H9 (cell line): ENCODE measurements around the gene TCEA3. TPM values are rescaled to one million over a fixed set of nuclear protein-coding genes. Genes with fewer than 3 reads are reported as not detected.

ENCODE experiments used
- DNase-seq: peaks from one replicate; pipeline ENCODE4 v3.0.0-alpha.2; 2017
- H2AFZ ChIP-seq: one replicate; pipeline ENCODE4 v1.6.1; 2013; ENCODE audit warnings: mild to moderate bottlenecking, low read length, control low read depth, moderate library complexity
- H2AK5ac ChIP-seq: 2 replicates; pipeline ENCODE4 v1.6.1; 2013; ENCODE audit warnings: low read length, control low read depth, mixed read lengths; ENCODE audit not compliant: insufficient read length
- H2BK120ac ChIP-seq: one replicate; pipeline ENCODE4 v1.6.1; 2013; ENCODE audit warnings: low read depth, mild to moderate bottlenecking, low read length, control low read depth, inconsistent platforms; ENCODE audit not compliant: poor library complexity, severe bottlenecking
- H2BK12ac ChIP-seq: 2 replicates; pipeline ENCODE4 v1.6.1; 2013; ENCODE audit warnings: low read length, control low read depth, mixed read lengths, low read depth; ENCODE audit not compliant: insufficient read length
- H2BK15ac ChIP-seq: 2 replicates; pipeline ENCODE4 v1.6.1; 2013; ENCODE audit warnings: low read depth, low read length, control low read depth
- H2BK20ac ChIP-seq: one replicate; pipeline ENCODE4 v1.6.1; 2013; ENCODE audit warnings: low read depth, mild to moderate bottlenecking, low read length, control low read depth, inconsistent platforms; ENCODE audit not compliant: poor library complexity, severe bottlenecking
- H2BK5ac ChIP-seq: 2 replicates; pipeline ENCODE4 v1.6.1; 2013; ENCODE audit warnings: low read length, control low read depth, mixed read lengths; ENCODE audit not compliant: insufficient read length
- H3K14ac ChIP-seq: 2 replicates; pipeline ENCODE4 v1.6.1; 2013; ENCODE audit warnings: low read length, control low read depth; ENCODE audit not compliant: insufficient read depth
- H3K18ac ChIP-seq: 2 replicates; pipeline ENCODE4 v1.6.1; 2013; ENCODE audit warnings: low read depth, mild to moderate bottlenecking, mixed read lengths, low read length, control low read depth; ENCODE audit not compliant: insufficient read length
- H3K23ac ChIP-seq: 2 replicates; pipeline ENCODE4 v1.6.1; 2013; ENCODE audit warnings: low read length, control low read depth, mixed read lengths, low read depth; ENCODE audit not compliant: insufficient read length
- H3K23me2 ChIP-seq: 2 replicates; pipeline ENCODE4 v1.6.1; 2013; ENCODE audit warnings: low read depth, mild to moderate bottlenecking, mixed read lengths, low read length, control low read depth; ENCODE audit not compliant: insufficient read length, poor library complexity, severe bottlenecking
- H3K27ac ChIP-seq: 2 replicates; pipeline ENCODE4 v1.5.1; 2013; ENCODE audit warnings: low read length, control low read depth, mixed read lengths, low read depth; ENCODE audit not compliant: insufficient read length
- H3K27me3 ChIP-seq: 2 replicates; pipeline ENCODE4 v1.6.1; 2013; ENCODE audit warnings: low read length, control low read depth, inconsistent platforms; ENCODE audit not compliant: insufficient read depth
- H3K4ac ChIP-seq: 2 replicates; pipeline ENCODE4 v1.6.1; 2013; ENCODE audit warnings: low read depth, mild to moderate bottlenecking, control low read depth, inconsistent platforms, low read length, moderate library complexity
- H3K4me1 ChIP-seq: 2 replicates; pipeline ENCODE4 v1.6.1; 2013; ENCODE audit warnings: low read length, control low read depth, inconsistent platforms; ENCODE audit not compliant: insufficient read depth
- H3K4me2 ChIP-seq: 2 replicates; pipeline ENCODE4 v1.6.1; 2013; ENCODE audit warnings: low read length, control low read depth, mixed read lengths; ENCODE audit not compliant: insufficient read length, insufficient read depth
- H3K56ac ChIP-seq: 2 replicates; pipeline ENCODE4 v1.6.1; 2013; ENCODE audit warnings: low read depth, mild to moderate bottlenecking, mixed read lengths, low read length, control low read depth; ENCODE audit not compliant: insufficient read length
- H3K79me1 ChIP-seq: 2 replicates; pipeline ENCODE4 v1.6.1; 2013; ENCODE audit warnings: low read depth, mild to moderate bottlenecking, moderate library complexity, low read length, control low read depth, inconsistent platforms; ENCODE audit not compliant: insufficient read depth, poor library complexity, severe bottlenecking
- H3K79me2 ChIP-seq: 2 replicates; pipeline ENCODE4 v1.6.1; 2013; ENCODE audit warnings: low read length, control low read depth, inconsistent platforms; ENCODE audit not compliant: insufficient read depth
- H3K9ac ChIP-seq: 2 replicates; pipeline ENCODE4 v1.6.1; 2013; ENCODE audit warnings: low read length, control low read depth, mixed read lengths; ENCODE audit not compliant: insufficient read length; ENCODE audit errors: extremely low read depth
- H3K9me3 ChIP-seq: one replicate; pipeline ENCODE4 v1.6.1; 2013; ENCODE audit warnings: low read depth, low read length, inconsistent platforms; ENCODE audit not compliant: control insufficient read depth
- H3T11ph ChIP-seq: one replicate; pipeline ENCODE4 v1.6.1; 2013; ENCODE audit warnings: mild to moderate bottlenecking, low read length, control low read depth, inconsistent platforms
- H4K20me1 ChIP-seq: one replicate; pipeline ENCODE4 v1.6.1; 2013; ENCODE audit not compliant: control insufficient read depth, insufficient read length, insufficient read depth
- H4K5ac ChIP-seq: 2 replicates; pipeline ENCODE4 v1.6.1; 2013; ENCODE audit warnings: low read depth, mild to moderate bottlenecking, mixed read lengths, low read length, control low read depth; ENCODE audit not compliant: insufficient read length
- H4K8ac ChIP-seq: replicated peaks from 2 replicates; pipeline ENCODE4 v1.6.1; 2013; ENCODE audit warnings: low read length, control low read depth, mixed read lengths, low read depth; ENCODE audit not compliant: insufficient read length
- H4K91ac ChIP-seq: 2 replicates; pipeline ENCODE4 v1.6.1; 2013; ENCODE audit warnings: low read depth, mild to moderate bottlenecking, moderate library complexity, mixed read lengths, low read length, control low read depth; ENCODE audit not compliant: insufficient read length
- H3K27ac Mint-ChIP-seq, 3 experiments: 2 replicates in 2 of 3; 3 replicates in 1 of 3; pipeline ENCODE4 v1.8.0; 2020 to 2021; ENCODE audit warnings: mixed read lengths in 3 of 3, mild to moderate bottlenecking in 1 of 3, moderate library complexity in 1 of 3
- H3K27me3 Mint-ChIP-seq: 2 replicates; pipeline ENCODE4 v1.8.0; 2021; ENCODE audit warnings: low read depth, mild to moderate bottlenecking, moderate library complexity, mixed read lengths
- H3K36me3 Mint-ChIP-seq, 3 experiments: 2 replicates in 2 of 3; 3 replicates in 1 of 3; pipeline ENCODE4 v1.8.0; 2020 to 2021; ENCODE audit warnings: low read depth in 3 of 3, mixed read lengths in 3 of 3; ENCODE audit not compliant: insufficient read depth in 1 of 3
- H3K4me1 Mint-ChIP-seq, 2 experiments: 2 replicates each; pipeline ENCODE4 v1.8.0; 2020; ENCODE audit warnings: mixed read lengths in 2 of 2
- H3K4me3 Mint-ChIP-seq, 2 experiments: 2 replicates in 1 of 2; 3 replicates in 1 of 2; pipeline ENCODE4 v1.8.0; 2020 to 2021; ENCODE audit warnings: mild to moderate bottlenecking in 2 of 2, mixed read lengths in 2 of 2, moderate library complexity in 1 of 2
- H3K9me3 Mint-ChIP-seq, 2 experiments: 2 replicates in 1 of 2; 3 replicates in 1 of 2; pipeline ENCODE4 v1.8.0; 2020; ENCODE audit warnings: mild to moderate bottlenecking in 2 of 2, mixed read lengths in 2 of 2, moderate library complexity in 1 of 2
- WGBS: extraction: QIAGEN DNeasy Blood & Tissue Kit; methylation state at CpG from one replicate; pipeline ENCODE4 v1.1.7; 2013; ENCODE audit warnings: missing lambda C conversion rate, low lambda C conversion rate, mixed read lengths; ENCODE audit not compliant: insufficient read length; ENCODE audit errors: extremely low coverage; 5-methylcytosine and 5-hydroxymethylcytosine counted together
- total RNA-seq: library from RNA; stranded (reverse); gene quantifications from 2 replicates; pipeline ENCODE4 v1.2.1, GENCODE V29; 2021
- TF ChIP-seq, protein P1 (sequence below): fragments of 200-600 bp; sonication (generic); conservative IDR thresholded peaks from 3 replicates; pipeline ENCODE4 v1.8.0; 2021; ENCODE audit warnings: antibody characterized with exemption, mild to moderate bottlenecking

The TCEA3 gene
- total RNA-seq, 1 experiment from 2014 or later = 0.37 TPM

DNA sequence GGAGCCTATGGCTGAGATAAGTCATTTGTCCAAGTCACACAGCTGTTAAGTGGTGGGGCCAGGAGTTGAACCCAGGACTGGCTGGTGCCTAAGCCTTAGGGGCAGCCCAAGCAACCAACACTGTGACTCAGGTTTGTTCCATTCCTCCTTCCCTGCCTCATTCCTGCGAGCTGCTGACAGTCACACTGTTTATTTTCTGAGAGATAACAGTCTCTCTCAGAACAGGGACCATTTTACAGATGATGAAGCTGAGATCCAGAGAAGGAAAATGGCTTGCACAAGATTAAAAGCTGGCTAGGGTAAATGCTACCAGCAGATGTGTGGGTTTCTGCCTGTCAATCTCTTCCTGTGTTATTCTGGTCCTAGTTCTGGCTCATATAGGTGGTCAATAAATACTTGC is 24.3 kb upstream of the TCEA3 start:
- Histone ChIP-seq H2BK15ac (no peak overlapping the region), H3K79me1 (no peaks in the 10 kb centered on the region), H3K4ac (no peak overlapping the region), H3K27ac (no peak overlapping the region), H3K9ac (no peak overlapping the region), H2AFZ (no peak overlapping the region), H3K79me2 (no peaks in the 10 kb centered on the region), H2BK5ac (no peak overlapping the region), H4K91ac (no peak overlapping the region), H3K9me3 (no peaks in the 10 kb centered on the region), H2BK12ac (no peak overlapping the region), H3K4me1 (no peaks in the 10 kb centered on the region), H4K8ac (no peak overlapping the region), H3K23me2 (no peaks in the 10 kb centered on the region), H3T11ph (no peak overlapping the region), H3K4me2 (no peak overlapping the region), H3K56ac (no peak overlapping the region), H3K27me3 (no peaks in the 10 kb centered on the region), H2BK20ac (no peak overlapping the region), H3K18ac (no peak overlapping the region), H2AK5ac (no peak overlapping the region), H2BK120ac (no peak overlapping the region), H4K5ac (no peak overlapping the region), H3K14ac (no peak overlapping the region), H4K20me1 (no peaks in the 10 kb centered on the region), H3K23ac (no peak overlapping the region)
- peaks cover 0 to 16% (median 3%) of the 10 kb centered on the region in 3 experiments; a peak in 5 of 7 replicates for H3K36me3 Mint-ChIP-seq
- no peak overlapping the region for H3K27ac Mint-ChIP-seq
- no peaks in the 10 kb centered on the region for H3K27me3 Mint-ChIP-seq
- H3K9me3 Mint-ChIP-seq = no peaks in the 10 kb centered on the region
- DNase-seq = no peak
- H3K4me1 Mint-ChIP-seq = no peaks in the 10 kb centered on the region
- WGBS = no CpG with 5 or more reads among the region's 1 CpG
- TF ChIP-seq, protein P1, sequence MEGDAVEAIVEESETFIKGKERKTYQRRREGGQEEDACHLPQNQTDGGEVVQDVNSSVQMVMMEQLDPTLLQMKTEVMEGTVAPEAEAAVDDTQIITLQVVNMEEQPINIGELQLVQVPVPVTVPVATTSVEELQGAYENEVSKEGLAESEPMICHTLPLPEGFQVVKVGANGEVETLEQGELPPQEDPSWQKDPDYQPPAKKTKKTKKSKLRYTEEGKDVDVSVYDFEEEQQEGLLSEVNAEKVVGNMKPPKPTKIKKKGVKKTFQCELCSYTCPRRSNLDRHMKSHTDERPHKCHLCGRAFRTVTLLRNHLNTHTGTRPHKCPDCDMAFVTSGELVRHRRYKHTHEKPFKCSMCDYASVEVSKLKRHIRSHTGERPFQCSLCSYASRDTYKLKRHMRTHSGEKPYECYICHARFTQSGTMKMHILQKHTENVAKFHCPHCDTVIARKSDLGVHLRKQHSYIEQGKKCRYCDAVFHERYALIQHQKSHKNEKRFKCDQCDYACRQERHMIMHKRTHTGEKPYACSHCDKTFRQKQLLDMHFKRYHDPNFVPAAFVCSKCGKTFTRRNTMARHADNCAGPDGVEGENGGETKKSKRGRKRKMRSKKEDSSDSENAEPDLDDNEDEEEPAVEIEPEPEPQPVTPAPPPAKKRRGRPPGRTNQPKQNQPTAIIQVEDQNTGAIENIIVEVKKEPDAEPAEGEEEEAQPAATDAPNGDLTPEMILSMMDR = no peak
- no peak overlapping the region for H3K4me3 Mint-ChIP-seq
